ENCODE measurements around the gene DOLK. TPM values are rescaled to one million over a fixed set of nuclear protein-coding genes. Genes with fewer than 3 reads are reported as not detected.

DOLK gene
- 22.9 and 28.7 TPM in 2 replicates for total RNA-seq

GRCh38 chr9:128947527-128948301, at the start of gene DOLK, which contains the start of gene NUP188:
TSS of gene DOLK (minus strand) at chr9:128947603. CDS start at chr9:128947303, 300 bp downstream.
TSS of gene NUP188 (plus strand) at chr9:128947699. CDS start at chr9:128947720, 21 bp downstream.

DNA sequence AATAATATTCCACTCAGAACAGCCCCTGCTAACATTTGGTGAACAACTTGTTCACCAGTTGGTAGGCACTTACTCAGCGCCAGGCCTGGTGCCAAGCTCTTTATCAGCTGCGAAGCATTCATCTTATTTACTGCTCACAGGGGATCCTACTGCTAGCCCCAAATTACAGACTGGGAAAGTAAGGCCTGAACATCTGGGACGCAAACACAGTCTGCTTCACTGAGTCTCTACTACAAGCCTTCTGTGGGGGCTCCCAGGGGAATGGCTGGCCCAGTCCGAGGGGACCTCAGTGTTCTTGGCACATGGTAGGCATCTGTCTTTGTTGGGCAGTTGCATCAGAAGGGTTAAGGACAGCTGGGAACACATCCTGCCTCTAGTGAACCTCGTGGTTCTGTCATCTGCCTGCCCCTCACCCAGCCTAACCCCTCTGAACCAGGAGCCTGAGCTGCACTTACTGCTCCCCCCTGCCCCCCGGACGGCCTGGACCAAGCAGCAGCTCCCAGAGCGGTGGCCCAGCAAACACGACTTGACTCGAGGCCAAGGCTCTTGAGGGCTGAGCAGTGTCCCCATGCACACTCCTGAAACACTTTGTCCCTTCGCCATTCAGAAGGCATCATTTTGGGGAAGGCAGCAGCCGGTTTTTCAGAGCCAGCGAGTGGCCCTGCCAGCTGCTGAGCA, 26.9 kb downstream of the DOLK start, which contains the start of gene PHYHD1:
PHYHD1 (plus strand) TSS at position 602 of the 678 bp plus-strand sequence. CDS start 1,342 bp downstream, outside the sequence.

Other genes with a start within 250 kb of the DOLK start
- 10.3 and 10.4 TPM in 2 replicates for gene PKN3, start 245.1 kb downstream of the DOLK start, total RNA-seq
- 87.3 and 88.4 TPM in 2 replicates for gene ZDHHC12, start 223.5 kb downstream of the DOLK start, total RNA-seq
- gene ZER1, start 175.7 kb downstream of the DOLK start, total RNA-seq, result 25.9 and 31.6 TPM in 2 replicates
- gene TBC1D13, start 160.3 kb downstream of the DOLK start, total RNA-seq, result 10.8 and 12.3 TPM in 2 replicates
- gene ENDOG, start 129.1 kb downstream of the DOLK start, total RNA-seq, result 26.2 and 26.6 TPM in 2 replicates
- 33.1 and 35.7 TPM in 2 replicates for gene SPOUT1, start 117.8 kb downstream of the DOLK start, total RNA-seq
- gene KYAT1, start 65.7 kb downstream of the DOLK start, total RNA-seq, result 10.8 and 14.7 TPM in 2 replicates
- gene LRRC8A, start 65.5 kb downstream of the DOLK start, total RNA-seq, result 43.7 and 51.4 TPM in 2 replicates
- 15.9 and 19.0 TPM in 2 replicates for gene PHYHD1, start 26.6 kb downstream of the DOLK start, total RNA-seq
- gene NUP188, start 96 bp upstream of the DOLK start, total RNA-seq, result 35.5 and 38.1 TPM in 2 replicates
- 38.5 and 45.9 TPM in 2 replicates for gene SH3GLB2, start 80.7 kb upstream of the DOLK start, total RNA-seq
- 11.9 and 14.3 TPM in 2 replicates for gene MIGA2, start 89.0 kb upstream of the DOLK start, total RNA-seq
- gene DOLPP1, start 133.5 kb upstream of the DOLK start, total RNA-seq, result 13.4 and 13.8 TPM in 2 replicates
- gene CRAT, start 163.2 kb upstream of the DOLK start, total RNA-seq, result 50.4 and 54.8 TPM in 2 replicates
- 129 and 131 TPM in 2 replicates for gene PTPA, start 163.8 kb upstream of the DOLK start, total RNA-seq
- gene IER5L, start 230.7 kb upstream of the DOLK start, total RNA-seq, result 53.5 and 58.3 TPM in 2 replicates

Measured in bronchus fibroblast of lung (primary cell).